ENCODE measurements around the gene MYH8.

Gene MYH8

GRCh38 chr17:10380631-10381408, 40.9 kb downstream of the MYH8 start:
- no peak for DNase-seq

- no peak for DNase-seq
These were observed 48.8 kb downstream of the MYH8 start, which contains the start of gene MYH13 for GRCh38 chr17:10372906-10373305. Gene MYH13, minus strand, starts transcription at chr17:10373006. Its CDS starts 8,476 bp downstream, at chr17:10364530.

GRCh38 chr17:10370016-10370608, 51.6 kb downstream of the MYH8 start:
- no peak for DNase-seq

- no peak for DNase-seq
These were observed 52.5 kb downstream of the MYH8 start for GRCh38 chr17:10369239-10369638.

GRCh38 chr17:10368561-10368960, 53.2 kb downstream of the MYH8 start:
- DNase-seq, result no peak

- DNase-seq, result no peak
These were observed 61.2 kb downstream of the MYH8 start for GRCh38 chr17:10360578-10360977.

GRCh38 chr17:10357768-10358167, 64.0 kb downstream of the MYH8 start:
- no peak for DNase-seq

- DNase-seq, result no peak
These were observed 67.1 kb downstream of the MYH8 start for GRCh38 chr17:10354651-10355050.

- DNase-seq, result no peak
These were observed 68.9 kb downstream of the MYH8 start for GRCh38 chr17:10352893-10353292.

GRCh38 chr17:10349403-10349802, 72.3 kb downstream of the MYH8 start:
- DNase-seq, result no peak

GRCh38 chr17:10344816-10345215, 76.9 kb downstream of the MYH8 start:
- no peak for DNase-seq
